K562 treated with DMSO at 1 percent for 48 hours (cell line): Measurements from ENCODE around the gene LRRC7. TPM values are rescaled to one million over a fixed set of nuclear protein-coding genes. Genes with fewer than 3 reads are reported as not detected.

Experiments used
- total RNA-seq: library from RNA; unstranded; fragments of 300-600 nt; gene quantifications from 2 replicates; pipeline ENCODE4 v1.2.3, GENCODE V29; 2022; ENCODE audit warnings: low replicate concordance; ENCODE audit errors: extremely low read depth

LRRC7 gene
- total RNA-seq = not detected in 2 replicates

DNA sequence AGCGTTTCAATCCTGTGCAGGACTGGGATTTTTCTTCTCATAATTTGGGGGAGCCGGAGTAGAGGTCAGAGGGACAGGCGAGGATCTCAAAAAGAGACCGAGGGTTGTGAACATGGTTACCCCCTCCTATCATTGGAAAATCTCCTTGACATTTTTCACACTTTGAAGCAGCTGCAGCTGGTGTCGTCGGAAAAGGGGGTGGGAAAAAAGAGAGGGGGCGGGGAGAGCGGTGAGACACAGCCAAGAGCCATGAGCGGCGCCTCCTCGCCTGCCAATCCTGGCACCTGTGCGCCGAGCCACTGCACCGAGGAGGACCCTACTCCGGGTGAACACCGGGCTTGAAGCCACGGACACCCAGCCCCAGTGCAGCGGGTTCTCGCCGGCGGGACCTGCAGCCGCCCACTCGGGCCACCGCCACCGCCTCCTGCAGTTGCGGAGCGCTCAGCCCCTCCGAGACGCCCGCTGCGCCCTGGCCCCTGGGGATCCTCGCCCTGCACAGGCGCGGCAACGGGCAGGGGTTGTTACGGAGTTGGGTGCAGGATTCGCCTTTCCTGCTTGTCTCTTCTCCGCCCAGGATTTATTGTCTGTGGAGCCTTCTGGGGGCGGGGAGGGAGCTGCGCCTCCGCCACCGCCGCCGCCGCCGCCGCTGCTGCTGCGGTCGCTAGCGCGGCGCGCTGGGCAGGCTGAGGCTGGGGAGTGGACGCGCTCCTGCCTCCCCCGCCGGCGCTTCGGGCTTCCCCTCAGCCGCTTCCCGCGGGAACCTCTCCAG, at the start of gene LRRC7:
Gene LRRC7 (plus strand): TSS at position 271 of the 769 bp plus-strand sequence. CDS start 718 bp downstream, outside the sequence.

